Esophagus (tissue), 2 donors: ENCODE results near the gene EHD3. TPM values are rescaled to one million over a fixed set of nuclear protein-coding genes. Genes with fewer than 3 reads are reported as not detected.
"Not testable (repeated sequence)": the region's sequence is repeated elsewhere in the genome, so short reads cannot be mapped to it uniquely, and the experiment has no call there.

Experiments
- H3K27ac ChIP-seq, 2 donors: one replicate each; pipeline ENCODE4 v1.5.1; 2013; ENCODE audit warnings: low read depth in 2 of 2, mild to moderate bottlenecking in 2 of 2, inconsistent platforms in 1 of 2, low read length in 1 of 2, moderate library complexity in 1 of 2
- H3K27me3 ChIP-seq, 2 donors: one replicate each; pipeline ENCODE4 v1.6.1; 2013; ENCODE audit warnings: low read length in 2 of 2, control low read depth in 1 of 2, mild to moderate bottlenecking in 1 of 2; ENCODE audit not compliant: insufficient read depth in 2 of 2, control insufficient read depth in 1 of 2
- H3K36me3 ChIP-seq, 2 donors: one replicate each; pipeline ENCODE4 v1.6.1; 2013; ENCODE audit warnings: low read length in 1 of 2; ENCODE audit not compliant: control insufficient read depth in 2 of 2, insufficient read depth in 2 of 2
- H3K4me1 ChIP-seq, 2 donors: one replicate each; pipeline ENCODE4 v1.6.1; 2013; ENCODE audit warnings: low read length in 1 of 2; ENCODE audit not compliant: control insufficient read depth in 2 of 2, insufficient read depth in 2 of 2
- H3K4me3 ChIP-seq, 2 donors: one replicate each; pipeline ENCODE4 v1.5.1; 2013; ENCODE audit warnings: low read length in 2 of 2, mild to moderate bottlenecking in 2 of 2, low read depth in 1 of 2, moderate library complexity in 1 of 2
- H3K9me3 ChIP-seq, 2 donors: one replicate each; pipeline ENCODE4 v1.6.1; 2013; ENCODE audit warnings: mild to moderate bottlenecking in 2 of 2, low read depth in 1 of 2, low read length in 1 of 2, moderate library complexity in 1 of 2; ENCODE audit not compliant: control insufficient read depth in 2 of 2, insufficient read depth in 1 of 2
- WGBS, 2 donors: extraction: QIAGEN DNeasy Blood & Tissue Kit; methylation state at CpG; one replicate each; pipeline ENCODE4 v1.1.7; 2013; 5-methylcytosine and 5-hydroxymethylcytosine counted together
- polyA plus RNA-seq, 2 donors: library from polyadenylated mRNA; stranded (reverse); fragments of 200-250 nt; gene quantifications; one replicate each; pipeline ENCODE4 v1.2.3, GENCODE V29; 2013
- donor health status: healthy with polysubstance abuse.
- donor health status: Bipolar disorder and iron deficiency.

EHD3 gene
- polyA plus RNA-seq, 2 donors: 24.1 to 27.4 TPM

DNA sequence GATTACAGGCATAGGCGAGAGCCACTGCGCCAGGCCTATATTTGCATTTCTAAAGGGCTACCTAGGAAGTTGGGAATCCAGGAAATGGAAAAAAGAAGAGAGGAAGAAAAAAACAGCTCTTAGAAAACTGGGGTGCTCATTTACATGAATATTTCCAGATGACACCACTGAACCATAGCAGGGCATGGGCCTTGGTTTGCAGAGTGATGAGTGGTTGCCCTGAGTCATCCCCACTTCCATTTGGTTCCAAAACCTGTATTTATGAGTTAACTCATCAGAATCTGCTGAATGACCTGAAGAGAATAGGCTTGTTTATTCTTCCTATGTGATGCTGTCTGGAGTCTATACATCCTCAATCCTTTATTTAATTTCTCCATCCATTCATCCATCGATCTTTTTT lies 36.2 kb downstream of the EHD3 start:
- Histone ChIP-seq H3K4me1 (peaks cover 5 to 20% of the 10 kb centered on the region in 2 donors), H3K4me3 (no peak overlapping the region), H3K27ac (peak overlapping the region; percentile 19 to 66), H3K36me3 (peaks cover 0 to 13% of the 10 kb centered on the region in 2 donors), H3K27me3 (no peaks in the 10 kb centered on the region), H3K9me3 (no peaks in the 10 kb centered on the region)
- WGBS, 2 donors: 71 to 84% methylated on average over 3 of the region's 3 CpGs

GRCh38 chr2:31270822-31271231 lies 36.9 kb downstream of the EHD3 start:
- peaks cover 5 to 20% of the 10 kb centered on the region in 2 donors for H3K4me1 ChIP-seq

DNA sequence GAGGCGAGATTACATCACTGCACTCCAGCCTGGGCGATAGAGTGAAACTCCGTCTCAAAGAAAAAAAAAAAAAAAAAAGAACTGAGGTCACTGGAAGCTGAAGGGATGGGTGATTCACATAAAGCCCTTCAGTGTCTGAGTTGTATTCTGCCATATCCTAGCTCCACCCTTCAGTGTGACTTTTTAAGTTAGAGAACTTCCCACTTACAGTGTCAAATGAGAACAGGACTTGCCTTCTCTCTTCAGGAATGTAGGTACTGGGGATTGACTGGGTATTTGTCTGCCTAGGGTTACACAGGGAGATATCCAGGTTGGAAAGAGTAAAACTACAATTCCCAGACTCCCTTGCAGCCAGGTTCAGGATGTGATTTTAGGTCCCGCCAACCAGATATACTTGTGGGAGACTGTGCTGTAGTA lies 37.9 kb downstream of the EHD3 start:
- H3K36me3 ChIP-seq: peaks cover 0 to 5% of the 10 kb centered on the region in 2 donors
- peaks cover 5 to 14% of the 10 kb centered on the region in 2 donors for H3K4me1 ChIP-seq
- no peak overlapping the region for H3K4me3 ChIP-seq
- 70 to 74% methylated on average over 4 of the region's 4 CpGs for WGBS, 2 donors
- H3K27me3 ChIP-seq: no peaks in the 10 kb centered on the region
- no peaks in the 10 kb centered on the region for H3K9me3 ChIP-seq
- H3K27ac ChIP-seq: peak overlapping the region; percentile 10 to 45

More at GRCh38 chr2:31270822-31271231, 36.9 kb downstream of the EHD3 start:
- WGBS, 2 donors: 72 to 76% methylated on average over 7 of the region's 7 CpGs
- H3K27me3 ChIP-seq: no peaks in the 10 kb centered on the region
- H3K9me3 ChIP-seq: no peaks in the 10 kb centered on the region
- peaks cover 0 to 13% of the 10 kb centered on the region in 2 donors for H3K36me3 ChIP-seq
- peak overlapping the region; percentile 61 to 63 for H3K27ac ChIP-seq
- H3K4me3 ChIP-seq: no peak overlapping the region

DNA sequence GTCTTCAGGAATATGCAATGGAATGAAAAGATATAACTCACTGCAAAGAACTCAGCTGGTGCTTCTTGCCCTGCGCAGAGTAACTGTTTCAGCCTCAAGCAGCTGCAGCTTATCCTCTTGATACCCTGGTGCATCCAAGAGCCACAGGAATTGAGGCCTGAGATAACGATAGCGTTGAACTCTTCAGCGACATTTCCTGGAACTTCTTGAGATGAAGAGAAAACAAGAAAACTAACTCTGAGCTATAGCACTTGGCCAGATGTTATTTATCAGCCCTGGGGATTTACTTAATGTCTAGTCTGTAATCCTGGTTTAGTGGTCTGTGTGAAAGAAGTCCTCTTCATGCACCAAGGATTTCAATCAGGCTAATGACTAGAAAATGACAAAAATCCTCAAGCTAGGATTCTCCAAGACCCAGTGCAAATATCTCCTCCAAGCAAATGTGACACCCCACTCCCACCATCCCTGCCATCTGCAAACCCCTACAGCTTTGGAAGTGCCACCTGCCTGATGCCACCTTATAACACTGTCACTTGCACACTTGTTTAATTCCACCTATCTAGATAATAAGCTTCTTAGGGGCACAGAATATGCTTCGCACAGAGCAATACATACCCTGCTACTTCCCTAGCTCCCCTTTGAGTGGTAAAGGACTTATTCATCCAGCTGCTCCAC lies 40.6 kb downstream of the EHD3 start:
- H3K4me1 ChIP-seq: peaks cover 0 to 7% of the 10 kb centered on the region in 2 donors
- no peaks in the 10 kb centered on the region for H3K36me3 ChIP-seq
- WGBS, 2 donors: 73 to 77% methylated on average over 5 of the region's 5 CpGs
- H3K4me3 ChIP-seq: no peak overlapping the region
- H3K27me3 ChIP-seq: no peaks in the 10 kb centered on the region
- no peak overlapping the region for H3K27ac ChIP-seq
- H3K9me3 ChIP-seq: no peaks in the 10 kb centered on the region

GRCh38 chr2:31275976-31276375 lies 42.0 kb downstream of the EHD3 start:
- H3K9me3 ChIP-seq: no peaks in the 10 kb centered on the region
- no peak overlapping the region for H3K27ac ChIP-seq
- 88% methylated on average over 5 of the region's 5 CpGs for WGBS, 2 donors
- no peaks in the 10 kb centered on the region for H3K27me3 ChIP-seq
- H3K4me1 ChIP-seq: peaks cover 0 to 7% of the 10 kb centered on the region in 2 donors
- no peaks in the 10 kb centered on the region for H3K36me3 ChIP-seq
- H3K4me3 ChIP-seq: no peak overlapping the region

DNA sequence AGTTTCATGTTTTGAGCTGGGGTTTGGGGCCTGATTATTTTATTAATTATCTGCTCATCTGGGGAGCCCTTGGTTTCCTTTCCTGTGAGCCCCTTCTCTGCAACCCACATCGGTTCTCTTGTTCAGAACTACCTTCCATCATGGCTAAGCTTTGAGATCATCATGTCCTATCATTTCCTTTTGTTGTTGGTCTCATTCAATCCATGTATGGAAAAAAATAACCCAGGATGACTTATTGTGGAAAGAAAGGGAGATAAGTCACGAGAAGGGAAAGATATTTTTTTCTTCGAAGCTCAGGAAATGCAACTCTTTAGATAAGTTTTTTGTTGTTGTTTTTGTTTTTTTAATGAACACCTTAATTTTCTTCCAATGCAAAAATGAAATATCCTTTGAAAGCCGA lies 43.7 kb downstream of the EHD3 start:
- no peak overlapping the region for H3K27ac ChIP-seq
- H3K4me1 ChIP-seq: peaks cover 0 to 1% of the 10 kb centered on the region in 2 donors
- no peaks in the 10 kb centered on the region for H3K27me3 ChIP-seq
- H3K4me3 ChIP-seq: no peak overlapping the region
- no peaks in the 10 kb centered on the region for H3K36me3 ChIP-seq
- no peaks in the 10 kb centered on the region for H3K9me3 ChIP-seq
- WGBS, 2 donors: 68 to 73% methylated on average over 4 of the region's 4 CpGs

DNA sequence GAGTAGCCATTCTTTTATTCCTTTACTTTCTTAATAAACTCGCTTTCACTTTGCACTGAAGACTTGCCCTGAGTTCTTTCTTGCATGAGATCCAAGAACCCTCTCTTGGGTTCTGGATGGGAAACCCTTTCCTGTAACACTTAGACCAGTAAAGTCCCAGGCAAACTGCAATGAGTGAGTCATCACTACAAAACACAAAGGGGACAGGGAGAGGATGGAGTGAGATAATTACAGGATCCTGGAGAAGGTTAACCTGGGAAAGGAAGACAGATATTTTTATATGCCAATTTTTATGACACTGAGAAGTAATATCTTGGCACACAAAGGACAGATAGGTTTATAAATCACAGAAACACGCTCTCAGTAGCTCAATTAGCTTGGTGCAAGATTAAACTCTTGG lies 48.7 kb downstream of the EHD3 start:
- 54 to 68% methylated on average over 2 of the region's 2 CpGs for WGBS, 2 donors

GRCh38 chr2:31283193-31283919 lies 49.4 kb downstream of the EHD3 start:
- H3K4me3 ChIP-seq, H3K27me3 ChIP-seq, H3K36me3 ChIP-seq, H3K9me3 ChIP-seq: not testable (repeated sequence)
- 52 to 54% methylated on average over 7 of the region's 7 CpGs for WGBS, 2 donors
- peaks cover 0 to 11% of the 10 kb centered on the region in 2 donors for H3K4me1 ChIP-seq
- peak overlapping the region; percentile 85 to 92 for H3K27ac ChIP-seq

More for the DNA sequence above, 48.7 kb downstream of the EHD3 start:
- H3K36me3 ChIP-seq: peaks cover 0 to 2% of the 10 kb centered on the region in 2 donors
- no peaks in the 10 kb centered on the region for H3K9me3 ChIP-seq
- no peak overlapping the region for H3K4me3 ChIP-seq
- peaks cover 0 to 7% of the 10 kb centered on the region in 2 donors for H3K4me1 ChIP-seq
- H3K27ac ChIP-seq: peak overlapping the region; percentile 85 to 92
- no peaks in the 10 kb centered on the region for H3K27me3 ChIP-seq

GRCh38 chr2:31284107-31284506 lies 50.2 kb downstream of the EHD3 start:
- no peaks in the 10 kb centered on the region for H3K9me3 ChIP-seq
- 86 to 88% methylated on average over 2 of the region's 2 CpGs for WGBS, 2 donors
- no peak overlapping the region for H3K4me3 ChIP-seq
- H3K27ac ChIP-seq: peak overlapping the region; percentile 57 to 83
- H3K27me3 ChIP-seq: no peaks in the 10 kb centered on the region
- peaks cover 0 to 2% of the 10 kb centered on the region in 2 donors for H3K36me3 ChIP-seq
- peaks cover 0 to 11% of the 10 kb centered on the region in 2 donors for H3K4me1 ChIP-seq
